Ovary (tissue), 9 donors: ENCODE measurements around the gene TMEM117. TPM values are rescaled to one million over a fixed set of nuclear protein-coding genes. Genes with fewer than 3 reads are reported as not detected.

Experiments
- DNase-seq, 5 donors: peaks; one replicate each; pipeline ENCODE4 v3.0.0-alpha.2; 2019 to 2020
- H3K27ac ChIP-seq, 2 donors: fragments of 200-600 bp; one replicate each; pipeline versions ENCODE4 v1.5.1 to v1.8.0; 2019 to 2022
- H3K27me3 ChIP-seq: fragments of 200-600 bp; one replicate; pipeline ENCODE4 v1.8.0; 2022
- H3K36me3 ChIP-seq: fragments of 200-600 bp; sonication (generic); one replicate; pipeline ENCODE4 v1.5.1; 2019
- H3K4me1 ChIP-seq: one replicate; pipeline ENCODE4 v1.8.1; 2013; ENCODE audit warnings: mild to moderate bottlenecking, moderate library complexity; ENCODE audit not compliant: insufficient read depth
- H3K4me3 ChIP-seq: fragments of 200-600 bp; sonication (generic); one replicate; pipeline ENCODE4 v1.5.1; 2017
- H3K9me3 ChIP-seq, 2 donors: fragments of 200-600 bp in 1 of 2; sonication (generic) in 1 of 2; one replicate each; pipeline versions ENCODE4 v1.5.1 to v1.8.1; 2013 to 2019; ENCODE audit warnings: mild to moderate bottlenecking in 1 of 2, moderate library complexity in 1 of 2
- EP300 ChIP-seq: sonication (generic); formaldehyde crosslinking; IDR thresholded peaks from one replicate; pipeline ENCODE4 v1.6.1; 2017; ENCODE audit warnings: antibody characterized with exemption
- POLR2A ChIP-seq: fragments of 450-650 bp; IDR thresholded peaks from one replicate; pipeline ENCODE4 v1.6.1; 2017; ENCODE audit warnings: antibody characterized with exemption, mild to moderate bottlenecking, moderate library complexity
- WGBS, 3 donors: extraction: QIAGEN DNeasy Blood & Tissue Kit in 1 of 3; methylation state at CpG; one replicate each; pipeline versions ENCODE4 v1.1.5 to v1.1.7; 2013 to 2017; 5-methylcytosine and 5-hydroxymethylcytosine counted together
- intact Hi-C, 4 donors: fragments of 100-400 bp; cut with DNase I; formaldehyde crosslinking; loops; one replicate each; pipeline versions ENCODE4 v1.11.0 to v1.15.1; 2022 to 2023
- polyA plus RNA-seq, 2 donors: library from polyadenylated mRNA; stranded (reverse); fragments of 200-250 nt in 1 of 2; fragments of 350-450 nt in 1 of 2; fragmentation: Illumina TruSeq in 1 of 2; extraction: RNeasy Lipid Tissue Mini Kit (QIAGEN cat#74804) in 1 of 2; gene quantifications; one replicate each; pipeline ENCODE4 v1.2.3, GENCODE V29; 2013 to 2014
- total RNA-seq, 7 donors: library from RNA; depleted of rRNA in 2 of 7; stranded (reverse); fragments of >200 nt in 2 of 7; fragmentation: NEBNext Ultra II Directional in 3 of 7; extraction: Animal tissue kit (Norgen Biotek cat#: 25700) in 3 of 7; gene quantifications; one replicate each; pipeline versions ENCODE4 v1.1.0 to v1.2.4, GENCODE V29; 2016 to 2023
- TF ChIP-seq, protein P1 (sequence below), 3 donors: fragments of 450-650 bp in 2 of 3; fragments of 200-600 bp in 1 of 3; IDR thresholded peaks; one replicate each; pipeline versions ENCODE4 v1.5.1 to v1.8.0; 2016 to 2022; ENCODE audit warnings: antibody characterized with exemption in 3 of 3, mild to moderate bottlenecking in 1 of 3
- donor health status: DM: no; HTN: no; CAD: no; lungs with moderate emphysema.
- donor health status: DM: no; HTN: no; CAD: no.
- donor health status: Bipolar disorder and iron deficiency.
- donor health status: DM: yes; HTN: yes; CAD: no.
- donor health status: DM: no; HTN: no; CAD: no.
- donor health status: DM: yes; HTN: yes; CAD: no.

Gene TMEM117
- total and polyA plus RNA-seq, 9 donors, result 3.5 to 19.3 (median 6.3) TPM

DNA sequence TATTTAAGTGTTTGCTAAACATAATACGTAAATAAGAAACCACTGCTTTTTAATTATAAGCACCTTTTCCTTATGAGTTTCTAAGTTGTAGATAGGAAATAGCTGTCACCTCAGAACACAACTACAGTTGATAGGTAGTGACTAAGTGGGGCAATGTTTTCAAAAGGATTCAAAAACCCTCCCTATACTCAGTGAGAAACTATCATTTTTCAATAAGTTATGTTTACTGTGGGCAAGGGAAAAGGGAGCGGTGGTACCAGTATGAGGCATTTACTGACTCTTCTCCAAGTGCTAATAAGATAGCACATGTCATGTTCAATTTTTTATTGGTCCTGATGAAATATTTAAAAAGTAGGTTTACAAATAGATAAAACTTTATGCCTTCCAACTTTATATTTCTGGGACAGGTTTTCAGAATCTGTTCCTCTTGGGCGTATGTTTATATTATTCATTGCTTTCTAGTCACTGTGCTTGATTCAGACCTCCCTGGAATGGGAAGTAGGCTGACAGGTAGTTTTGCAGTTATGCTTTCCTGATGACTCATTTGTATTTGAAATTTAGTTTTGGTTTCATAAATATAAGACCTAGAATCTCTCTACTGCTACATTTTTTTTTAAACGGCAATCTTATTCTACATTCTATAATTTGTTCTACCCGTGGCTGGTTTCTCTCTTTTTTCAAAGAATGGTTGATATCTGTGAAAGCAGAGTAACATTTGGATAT is 153.1 kb downstream of the TMEM117 start:
- no peaks in the 10 kb centered on the region for H3K9me3 ChIP-seq
- H3K27ac ChIP-seq, result no peak overlapping the region
- DNase-seq, result no peak
- 51 to 60% (median 54%) methylated on average over 5 of the region's 5 CpGs for WGBS, 3 donors
- H3K27me3 ChIP-seq, result no peaks in the 10 kb centered on the region
- H3K4me3 ChIP-seq, result no peak overlapping the region
- no peaks in the 10 kb centered on the region for H3K4me1 ChIP-seq
- intact Hi-C loops, result loop anchor here in 1 of 4 donors (5.0 kb wide), 1 partner anchor 1423 kb away; no protein-coding TSS in a partner anchor
- TF ChIP-seq POLR2A (no peak), EP300 (no peak)
- TF ChIP-seq, protein P1, sequence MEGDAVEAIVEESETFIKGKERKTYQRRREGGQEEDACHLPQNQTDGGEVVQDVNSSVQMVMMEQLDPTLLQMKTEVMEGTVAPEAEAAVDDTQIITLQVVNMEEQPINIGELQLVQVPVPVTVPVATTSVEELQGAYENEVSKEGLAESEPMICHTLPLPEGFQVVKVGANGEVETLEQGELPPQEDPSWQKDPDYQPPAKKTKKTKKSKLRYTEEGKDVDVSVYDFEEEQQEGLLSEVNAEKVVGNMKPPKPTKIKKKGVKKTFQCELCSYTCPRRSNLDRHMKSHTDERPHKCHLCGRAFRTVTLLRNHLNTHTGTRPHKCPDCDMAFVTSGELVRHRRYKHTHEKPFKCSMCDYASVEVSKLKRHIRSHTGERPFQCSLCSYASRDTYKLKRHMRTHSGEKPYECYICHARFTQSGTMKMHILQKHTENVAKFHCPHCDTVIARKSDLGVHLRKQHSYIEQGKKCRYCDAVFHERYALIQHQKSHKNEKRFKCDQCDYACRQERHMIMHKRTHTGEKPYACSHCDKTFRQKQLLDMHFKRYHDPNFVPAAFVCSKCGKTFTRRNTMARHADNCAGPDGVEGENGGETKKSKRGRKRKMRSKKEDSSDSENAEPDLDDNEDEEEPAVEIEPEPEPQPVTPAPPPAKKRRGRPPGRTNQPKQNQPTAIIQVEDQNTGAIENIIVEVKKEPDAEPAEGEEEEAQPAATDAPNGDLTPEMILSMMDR (IDR thresholded peaks at IDR 0.05), result no peak
- no peaks in the 10 kb centered on the region for H3K36me3 ChIP-seq

- no peak overlapping the region for H3K4me3 ChIP-seq
- no peaks in the 10 kb centered on the region for H3K9me3 ChIP-seq
- H3K4me1 ChIP-seq, result no peaks in the 10 kb centered on the region
- TF ChIP-seq EP300 (no peak), POLR2A (no peak)
- TF ChIP-seq, protein P1 (IDR thresholded peaks at IDR 0.05), result no peak
- intact Hi-C loops, result no loop called here
- no peaks in the 10 kb centered on the region for H3K36me3 ChIP-seq
- DNase-seq, result no peak
- H3K27ac ChIP-seq, result no peak overlapping the region
- H3K27me3 ChIP-seq, result no peaks in the 10 kb centered on the region
These were observed 157.0 kb downstream of the TMEM117 start for GRCh38 chr12:43992856-43993255.

- no peak for DNase-seq
- intact Hi-C loops, result no loop called here
- WGBS, 3 donors, result 81 to 91% (median 83%) methylated on average over 5 of the region's 5 CpGs
- Histone ChIP-seq H3K4me3 (no peak overlapping the region), H3K9me3 (no peaks in the 10 kb centered on the region), H3K36me3 (no peaks in the 10 kb centered on the region), H3K4me1 (no peaks in the 10 kb centered on the region), H3K27ac (no peak overlapping the region), H3K27me3 (no peaks in the 10 kb centered on the region)
- no peak for TF ChIP-seq POLR2A
- TF ChIP-seq, protein P1 (IDR thresholded peaks at IDR 0.05), result no peak
- TF ChIP-seq EP300, result no peak
These were observed 164.6 kb downstream of the TMEM117 start for GRCh38 chr12:44000309-44000952.

GRCh38 chr12:44002607-44003006 is 166.7 kb downstream of the TMEM117 start:
- TF ChIP-seq EP300 (no peak), POLR2A (no peak)
- TF ChIP-seq, protein P1 (IDR thresholded peaks at IDR 0.05), result no peak
- Histone ChIP-seq H3K36me3 (no peaks in the 10 kb centered on the region), H3K4me1 (no peaks in the 10 kb centered on the region), H3K27me3 (no peaks in the 10 kb centered on the region), H3K27ac (no peak overlapping the region), H3K4me3 (no peak overlapping the region), H3K9me3 (no peaks in the 10 kb centered on the region)
- intact Hi-C loops, result no loop called here
- WGBS, 3 donors, result 87 to 98% (median 91%) methylated on average over 2 of the region's 2 CpGs
- no peak for DNase-seq
